Measurements from ENCODE around the gene UNC45A.
A peak's percentile ranks its signal among the peaks of the same experiment; 100 is the strongest.
"Not testable (repeated sequence)": the region's sequence is repeated elsewhere in the genome, so short reads cannot be mapped to it uniquely, and the experiment has no call there.

The UNC45A gene, protein sequence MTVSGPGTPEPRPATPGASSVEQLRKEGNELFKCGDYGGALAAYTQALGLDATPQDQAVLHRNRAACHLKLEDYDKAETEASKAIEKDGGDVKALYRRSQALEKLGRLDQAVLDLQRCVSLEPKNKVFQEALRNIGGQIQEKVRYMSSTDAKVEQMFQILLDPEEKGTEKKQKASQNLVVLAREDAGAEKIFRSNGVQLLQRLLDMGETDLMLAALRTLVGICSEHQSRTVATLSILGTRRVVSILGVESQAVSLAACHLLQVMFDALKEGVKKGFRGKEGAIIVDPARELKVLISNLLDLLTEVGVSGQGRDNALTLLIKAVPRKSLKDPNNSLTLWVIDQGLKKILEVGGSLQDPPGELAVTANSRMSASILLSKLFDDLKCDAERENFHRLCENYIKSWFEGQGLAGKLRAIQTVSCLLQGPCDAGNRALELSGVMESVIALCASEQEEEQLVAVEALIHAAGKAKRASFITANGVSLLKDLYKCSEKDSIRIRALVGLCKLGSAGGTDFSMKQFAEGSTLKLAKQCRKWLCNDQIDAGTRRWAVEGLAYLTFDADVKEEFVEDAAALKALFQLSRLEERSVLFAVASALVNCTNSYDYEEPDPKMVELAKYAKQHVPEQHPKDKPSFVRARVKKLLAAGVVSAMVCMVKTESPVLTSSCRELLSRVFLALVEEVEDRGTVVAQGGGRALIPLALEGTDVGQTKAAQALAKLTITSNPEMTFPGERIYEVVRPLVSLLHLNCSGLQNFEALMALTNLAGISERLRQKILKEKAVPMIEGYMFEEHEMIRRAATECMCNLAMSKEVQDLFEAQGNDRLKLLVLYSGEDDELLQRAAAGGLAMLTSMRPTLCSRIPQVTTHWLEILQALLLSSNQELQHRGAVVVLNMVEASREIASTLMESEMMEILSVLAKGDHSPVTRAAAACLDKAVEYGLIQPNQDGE

DNA sequence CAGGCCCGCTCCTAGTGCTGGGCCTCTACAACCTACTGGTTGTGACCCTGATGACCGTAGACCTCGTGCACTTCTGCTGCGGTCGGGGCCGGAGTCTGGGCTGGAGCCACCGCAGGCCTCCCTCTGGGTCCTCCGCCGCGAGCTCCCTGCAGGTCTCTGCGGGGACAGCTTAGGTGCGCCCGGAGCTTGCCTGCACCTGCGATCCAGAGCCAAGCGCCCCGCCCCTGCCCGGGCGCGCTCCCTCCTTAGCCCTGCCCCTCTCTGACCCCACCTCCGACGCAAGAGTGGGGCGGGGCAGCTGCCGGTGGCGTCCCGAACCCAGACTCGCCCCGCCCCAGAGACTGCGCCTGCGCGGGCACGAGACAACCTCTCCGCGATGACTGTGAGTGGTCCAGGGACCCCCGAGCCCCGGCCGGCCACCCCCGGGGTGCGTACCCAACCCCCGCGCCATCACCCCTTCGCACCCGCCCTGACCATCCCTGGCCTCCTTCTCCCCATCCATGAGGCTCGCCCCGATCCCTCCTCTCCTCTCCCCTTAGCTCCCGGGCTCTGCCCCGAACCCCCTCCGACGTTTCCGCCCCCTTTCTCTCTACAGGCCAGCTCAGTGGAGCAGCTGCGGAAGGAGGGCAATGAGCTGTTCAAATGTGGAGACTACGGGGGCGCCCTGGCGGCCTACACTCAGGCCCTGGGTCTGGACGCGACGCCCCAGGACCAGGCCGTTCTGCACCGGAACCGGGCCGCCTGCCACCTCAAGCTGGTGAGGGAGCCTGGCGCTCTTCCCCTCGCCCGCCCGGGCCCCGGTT lies at the start of gene UNC45A:
UNC45A (plus strand) TSS at position 337 of the 803 bp plus-strand sequence; CDS start at position 377, 40 bp downstream.
- DNase-seq: peak; percentile 98

DNA sequence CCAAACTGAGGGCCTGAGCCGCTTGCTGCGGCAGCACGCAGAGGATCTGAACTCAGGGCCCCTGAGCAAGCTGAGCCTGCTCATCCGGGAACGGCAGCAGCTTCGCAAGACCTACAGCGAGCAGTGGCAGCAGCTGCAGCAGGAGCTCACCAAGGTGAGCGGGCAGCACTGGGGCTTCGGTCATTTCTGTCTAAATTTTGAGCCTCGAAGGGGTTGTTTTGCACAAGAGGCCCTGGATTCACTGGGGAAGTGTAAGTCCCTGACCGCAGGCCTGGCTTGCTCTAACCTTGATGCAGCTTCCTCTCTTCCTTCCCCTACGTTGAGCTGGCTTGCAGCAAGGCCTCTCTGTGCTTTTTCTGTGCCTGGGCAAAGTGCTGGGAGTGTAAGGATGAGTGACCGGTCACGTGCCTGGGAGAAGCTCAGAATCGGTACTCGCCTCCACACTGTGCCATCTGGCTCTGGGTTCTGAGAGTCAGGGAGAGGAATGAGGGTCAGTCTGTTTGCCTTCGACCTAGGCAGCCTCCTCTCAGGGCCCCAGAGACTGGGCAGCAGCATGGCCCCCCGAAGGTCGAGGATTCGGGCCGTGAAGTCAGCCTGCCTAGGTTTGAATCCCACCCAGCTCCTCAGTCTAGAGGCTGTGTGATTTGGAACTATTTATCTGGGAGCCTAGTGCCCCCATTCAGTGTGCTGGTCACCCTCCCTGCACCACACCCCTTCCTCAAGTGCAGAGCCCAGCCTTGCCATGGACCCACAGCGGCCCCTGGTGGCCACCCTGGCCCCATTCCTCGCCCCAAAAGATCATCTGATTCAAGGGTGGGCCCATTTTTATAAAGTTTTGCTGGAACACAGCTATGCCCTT lies 49.4 kb upstream of the UNC45A start:
- DNase-seq: peak; percentile 92

DNA sequence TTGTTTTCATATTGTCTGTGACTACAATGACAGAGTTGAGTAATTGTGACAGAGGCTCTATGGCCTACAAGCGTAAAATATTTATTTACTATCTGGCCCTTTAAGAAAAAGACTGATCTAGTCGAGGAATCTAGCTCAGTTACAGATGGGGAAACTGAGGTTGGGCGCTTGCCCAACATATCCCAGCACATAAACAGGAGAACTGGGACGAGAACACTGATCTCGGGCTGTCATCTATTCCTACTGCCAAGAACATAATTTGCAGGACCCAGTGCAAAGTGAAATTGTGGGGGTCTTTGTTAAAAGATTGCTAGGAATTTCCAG lies 48.8 kb upstream of the UNC45A start:
- no peak for DNase-seq

DNA sequence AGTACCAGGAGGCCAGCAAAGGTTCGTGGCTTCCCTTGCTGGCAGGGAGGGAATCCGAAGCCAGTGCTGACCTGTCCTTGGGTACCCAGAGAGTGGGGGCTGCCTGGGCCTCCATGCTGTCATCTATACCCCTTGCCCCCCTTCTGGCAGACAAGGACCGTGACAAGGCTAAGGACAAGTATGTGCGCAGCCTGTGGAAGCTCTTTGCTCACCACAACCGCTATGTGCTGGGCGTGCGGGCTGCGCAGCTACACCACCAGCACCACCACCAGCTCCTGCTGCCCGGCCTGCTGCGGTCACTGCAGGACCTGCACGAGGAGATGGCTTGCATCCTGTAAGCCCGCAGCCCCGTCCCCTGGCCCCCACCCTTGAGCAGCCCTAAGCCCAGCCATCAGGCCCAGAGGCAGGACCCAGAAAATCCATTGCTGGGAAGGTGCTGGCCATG lies 48.0 kb upstream of the UNC45A start:
- no peak for DNase-seq

DNA sequence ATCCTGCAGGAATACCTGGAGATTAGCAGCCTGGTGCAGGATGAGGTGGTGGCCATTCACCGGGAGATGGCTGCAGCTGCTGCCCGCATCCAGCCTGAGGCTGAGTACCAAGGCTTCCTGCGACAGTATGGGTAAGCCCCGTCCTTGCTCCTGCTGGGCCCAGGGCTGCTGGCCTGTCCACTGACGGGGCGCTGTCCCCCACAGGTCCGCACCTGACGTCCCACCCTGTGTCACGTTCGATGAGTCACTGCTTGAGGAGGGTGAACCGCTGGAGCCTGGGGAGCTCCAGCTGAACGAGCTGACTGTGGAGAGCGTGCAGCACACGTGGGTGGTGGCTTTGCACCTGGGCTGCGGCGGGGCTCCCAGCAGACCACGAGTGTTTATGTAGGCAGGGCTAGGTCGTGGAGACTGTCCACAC lies 45.8 kb upstream of the UNC45A start:
- DNase-seq: no peak

DNA sequence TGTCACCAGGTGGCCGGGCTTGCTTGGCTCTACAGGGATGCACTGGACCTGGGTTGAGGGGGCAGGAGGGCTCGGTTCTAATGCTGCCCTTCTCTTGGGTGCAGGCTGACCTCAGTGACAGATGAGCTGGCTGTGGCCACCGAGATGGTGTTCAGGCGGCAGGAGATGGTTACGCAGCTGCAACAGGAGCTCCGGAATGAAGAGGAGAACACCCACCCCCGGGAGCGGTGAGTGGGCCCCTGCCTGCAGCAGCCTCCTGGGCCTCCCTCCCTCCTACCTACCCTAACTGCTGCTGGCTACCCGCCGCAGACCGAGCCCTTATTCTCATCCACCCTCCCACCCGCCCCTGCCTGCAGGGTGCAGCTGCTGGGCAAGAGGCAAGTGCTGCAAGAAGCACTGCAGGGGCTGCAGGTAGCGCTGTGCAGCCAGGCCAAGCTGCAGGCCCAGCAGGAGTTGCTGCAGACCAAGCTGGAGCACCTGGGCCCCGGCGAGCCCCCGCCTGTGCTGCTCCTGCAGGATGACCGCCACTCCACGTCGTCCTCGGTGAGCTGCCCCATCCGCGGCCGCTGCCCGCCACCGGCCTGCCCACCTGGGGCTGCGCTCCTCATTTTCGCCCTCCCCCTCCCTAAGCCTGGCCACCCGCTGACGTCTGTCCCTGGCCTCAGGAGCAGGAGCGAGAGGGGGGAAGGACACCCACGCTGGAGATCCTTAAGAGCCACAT lies 45.2 kb upstream of the UNC45A start:
- DNase-seq: no peak

DNA sequence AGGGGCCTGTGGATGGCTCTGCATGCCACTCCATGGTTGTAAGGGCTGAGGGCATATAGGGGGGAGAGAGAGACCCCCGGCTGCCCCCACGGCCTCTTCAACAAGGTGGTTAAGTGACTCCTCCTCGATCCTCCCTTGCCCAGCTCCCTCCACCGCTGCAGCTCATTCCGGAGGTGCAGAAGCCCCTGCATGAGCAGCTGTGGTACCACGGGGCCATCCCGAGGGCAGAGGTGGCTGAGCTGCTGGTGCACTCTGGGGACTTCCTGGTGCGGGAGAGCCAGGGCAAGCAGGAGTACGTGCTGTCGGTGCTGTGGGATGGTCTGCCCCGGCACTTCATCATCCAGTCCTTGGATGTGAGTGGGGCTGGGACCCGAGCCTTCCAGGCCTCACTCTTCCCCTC lies 44.2 kb upstream of the UNC45A start:
- DNase-seq: no peak

DNA sequence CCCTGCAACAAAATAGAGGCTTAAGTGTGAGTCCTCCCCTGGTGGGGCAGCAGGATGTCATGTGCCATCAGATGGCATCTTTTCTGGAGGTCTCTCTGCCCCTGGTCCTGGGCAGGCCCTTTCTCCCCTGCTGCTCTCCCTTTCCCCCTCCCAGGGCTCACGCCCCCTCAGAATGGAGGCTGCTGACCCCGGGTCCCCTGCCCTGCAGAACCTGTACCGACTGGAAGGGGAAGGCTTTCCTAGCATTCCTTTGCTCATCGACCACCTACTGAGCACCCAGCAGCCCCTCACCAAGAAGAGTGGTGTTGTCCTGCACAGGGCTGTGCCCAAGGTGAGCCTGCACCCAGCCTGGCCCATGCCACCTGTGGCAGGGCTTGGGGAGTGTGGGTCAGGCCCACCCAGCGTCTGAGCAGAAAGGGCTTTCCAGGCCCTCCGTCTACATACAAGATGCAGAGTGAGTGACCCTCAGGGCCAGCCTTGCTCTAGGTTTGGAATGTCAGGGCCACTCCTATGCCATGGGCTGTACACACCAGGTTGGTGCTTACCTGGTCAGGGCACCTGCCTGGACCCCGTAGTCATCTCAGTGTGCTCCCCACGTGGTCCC lies 43.6 kb upstream of the UNC45A start:
- no peak for DNase-seq

DNA sequence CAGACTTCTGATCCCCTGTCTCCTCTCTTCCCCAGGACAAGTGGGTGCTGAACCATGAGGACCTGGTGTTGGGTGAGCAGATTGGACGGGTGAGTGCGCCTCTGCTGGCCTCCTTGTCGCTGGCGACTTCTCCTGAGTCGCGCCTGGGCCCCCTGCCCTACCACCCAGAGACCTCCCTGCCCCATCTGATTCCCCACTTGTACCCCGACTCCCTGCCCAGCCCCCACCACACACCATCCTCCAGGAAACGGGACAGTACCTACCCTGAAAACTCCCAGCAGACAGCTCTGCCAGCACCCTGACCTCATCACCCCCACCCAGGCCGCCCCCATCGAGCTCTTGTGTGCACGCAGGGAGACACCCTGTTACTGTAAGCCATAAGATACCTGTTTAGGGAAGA lies 43.1 kb upstream of the UNC45A start:
- DNase-seq: no peak

DNA sequence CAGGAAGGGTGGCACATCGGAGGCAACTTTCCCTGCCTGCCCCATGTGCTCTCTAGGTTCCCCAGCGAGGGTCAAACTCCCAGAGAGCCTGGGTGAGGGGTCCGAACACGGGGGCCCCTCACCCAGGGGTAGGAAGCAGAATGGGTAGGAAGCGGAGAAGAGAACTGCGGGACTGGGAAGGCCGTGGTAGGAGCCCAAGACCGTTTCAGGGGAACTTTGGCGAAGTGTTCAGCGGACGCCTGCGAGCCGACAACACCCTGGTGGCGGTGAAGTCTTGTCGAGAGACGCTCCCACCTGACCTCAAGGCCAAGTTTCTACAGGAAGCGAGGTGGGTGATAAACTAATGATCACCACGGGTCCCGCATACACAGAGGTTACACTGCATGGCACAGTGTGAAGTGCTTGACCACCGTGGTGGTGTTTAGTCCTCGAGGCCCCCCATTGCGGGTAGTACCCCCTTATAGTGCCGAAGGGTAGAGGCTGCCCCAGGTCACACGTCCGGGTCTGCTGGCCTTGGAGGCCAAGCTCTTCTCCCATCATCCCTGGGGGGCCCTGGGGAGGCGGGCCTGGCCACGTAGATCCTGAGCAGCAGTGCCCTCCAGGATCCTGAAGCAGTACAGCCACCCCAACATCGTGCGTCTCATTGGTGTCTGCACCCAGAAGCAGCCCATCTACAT lies 42.4 kb upstream of the UNC45A start:
- DNase-seq: no peak

DNA sequence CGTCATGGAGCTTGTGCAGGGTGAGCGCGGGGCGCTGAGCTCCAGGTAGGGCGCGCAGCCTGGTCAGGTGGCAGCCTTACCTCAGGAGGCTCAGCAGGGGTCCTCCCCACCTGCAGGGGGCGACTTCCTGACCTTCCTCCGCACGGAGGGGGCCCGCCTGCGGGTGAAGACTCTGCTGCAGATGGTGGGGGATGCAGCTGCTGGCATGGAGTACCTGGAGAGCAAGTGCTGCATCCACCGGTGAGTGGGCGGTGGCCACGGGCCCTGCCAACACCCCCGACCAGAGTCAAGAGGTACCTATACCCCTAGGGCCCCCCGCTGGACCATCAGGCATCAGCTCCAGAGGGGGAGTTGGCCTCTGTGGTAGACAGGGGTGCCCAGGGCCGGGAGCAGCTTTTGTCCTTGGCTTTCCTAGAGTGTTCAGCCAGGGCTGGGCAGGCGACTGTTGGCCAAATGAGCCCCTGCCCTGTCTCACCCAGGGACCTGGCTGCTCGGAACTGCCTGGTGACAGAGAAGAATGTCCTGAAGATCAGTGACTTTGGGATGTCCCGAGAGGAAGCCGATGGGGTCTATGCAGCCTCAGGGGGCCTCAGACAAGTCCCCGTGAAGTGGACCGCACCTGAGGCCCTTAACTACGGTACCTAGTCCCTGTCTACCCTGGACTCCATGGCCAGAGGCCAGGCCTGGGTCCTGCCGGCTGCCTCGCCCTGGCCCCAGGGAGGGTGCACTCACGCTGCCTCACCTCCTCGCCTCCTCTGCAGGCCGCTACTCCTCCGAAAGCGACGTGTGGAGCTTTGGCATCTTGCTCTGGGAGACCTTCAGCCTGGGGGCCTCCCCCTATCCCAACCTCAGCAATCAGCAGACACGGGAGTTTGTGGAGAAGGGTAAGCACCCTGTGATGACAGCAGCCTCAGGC lies 41.7 kb upstream of the UNC45A start:
- DNase-seq: no peak

DNA sequence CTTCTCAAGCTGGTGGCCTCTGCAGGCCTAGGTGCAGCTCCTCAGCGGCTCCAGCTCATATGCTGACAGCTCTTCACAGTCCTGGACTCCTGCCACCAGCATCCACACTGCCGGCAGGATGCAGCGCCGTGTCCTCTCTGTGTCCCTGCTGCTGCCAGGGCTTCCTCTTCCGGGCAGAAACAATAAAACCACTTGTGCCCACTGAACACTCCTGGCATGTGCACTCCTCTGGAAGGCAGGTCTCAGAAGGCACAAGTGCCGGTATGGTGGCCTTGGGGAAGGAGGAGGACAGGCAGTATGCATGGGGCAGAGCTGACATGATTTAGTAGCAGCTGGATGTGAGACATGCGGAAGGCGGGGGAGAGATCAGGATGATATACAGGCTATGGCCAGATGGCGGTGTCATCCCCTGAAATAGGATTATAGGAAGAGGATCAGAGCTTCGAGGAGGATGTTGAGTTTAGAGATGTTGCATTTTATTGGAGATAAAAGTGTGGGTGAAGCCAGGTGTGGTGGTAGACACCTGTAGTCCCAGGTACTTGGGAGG lies 39.4 kb upstream of the UNC45A start:
- no peak for DNase-seq

DNA sequence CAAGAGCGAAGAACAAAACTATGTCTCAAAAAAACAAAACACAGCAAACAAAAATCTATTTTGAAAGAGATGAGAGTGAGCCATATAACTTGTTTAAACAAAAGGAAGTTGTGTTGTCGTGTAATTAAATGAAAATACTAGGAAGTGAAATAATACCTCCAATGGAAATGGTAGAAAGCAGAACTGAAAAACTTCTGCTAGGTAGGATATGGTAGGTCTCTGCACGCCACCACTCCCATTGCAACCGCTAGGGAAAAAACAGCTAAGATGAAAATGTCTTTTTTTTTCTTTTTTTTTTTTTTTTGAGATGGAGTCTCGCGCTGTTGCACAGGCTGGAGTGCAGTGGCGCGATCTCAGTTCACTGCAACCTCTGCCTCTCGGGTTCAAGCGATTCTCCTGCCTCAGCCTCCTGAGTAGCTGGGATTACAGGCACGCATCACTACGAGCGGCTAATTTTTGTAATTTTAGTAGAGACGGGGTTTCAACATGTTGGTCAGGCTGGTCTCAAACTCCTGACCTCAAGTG lies 37.9 kb upstream of the UNC45A start:
- DNase-seq: not testable (repeated sequence)

DNA sequence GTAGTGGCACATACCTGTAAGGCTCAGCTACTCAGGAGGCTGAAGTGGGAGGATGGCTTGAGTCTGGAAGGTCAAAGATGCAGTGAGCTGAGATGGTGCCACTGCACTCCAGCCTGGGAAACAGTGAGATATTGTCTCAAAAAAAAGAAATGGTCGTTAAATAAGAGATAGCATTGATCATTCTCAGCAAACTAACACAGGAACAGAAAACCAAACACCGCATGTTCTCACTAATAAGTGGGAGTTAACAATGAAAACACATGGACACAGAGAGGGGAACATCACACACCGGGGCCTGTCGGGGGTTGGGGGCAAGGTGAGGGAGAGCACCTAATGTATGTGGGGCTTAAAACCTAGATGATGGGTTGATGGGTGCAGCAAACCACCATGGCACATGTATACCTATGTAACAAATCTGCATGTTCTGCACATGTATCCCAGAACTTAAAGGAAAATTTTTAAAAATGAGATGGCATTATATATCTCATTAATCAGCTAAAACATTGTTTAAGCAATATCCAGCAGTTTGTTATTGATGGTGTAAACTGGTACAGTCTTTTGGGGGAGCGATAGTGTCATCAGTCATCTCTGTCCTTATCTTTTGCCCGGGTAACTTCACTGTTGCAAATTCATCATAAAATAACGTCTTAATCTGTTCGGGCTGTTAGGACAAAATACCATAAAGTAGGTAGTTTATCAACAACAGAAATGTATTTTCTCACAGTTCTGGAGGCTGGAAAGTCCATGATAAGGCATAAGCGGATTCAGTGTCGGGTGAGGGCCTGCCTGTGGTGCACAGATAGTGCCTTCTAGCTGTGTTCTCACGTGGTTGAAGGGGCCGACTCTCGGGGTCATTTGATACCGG lies 33.7 kb upstream of the UNC45A start:
- peak; percentile 59 for DNase-seq

DNA sequence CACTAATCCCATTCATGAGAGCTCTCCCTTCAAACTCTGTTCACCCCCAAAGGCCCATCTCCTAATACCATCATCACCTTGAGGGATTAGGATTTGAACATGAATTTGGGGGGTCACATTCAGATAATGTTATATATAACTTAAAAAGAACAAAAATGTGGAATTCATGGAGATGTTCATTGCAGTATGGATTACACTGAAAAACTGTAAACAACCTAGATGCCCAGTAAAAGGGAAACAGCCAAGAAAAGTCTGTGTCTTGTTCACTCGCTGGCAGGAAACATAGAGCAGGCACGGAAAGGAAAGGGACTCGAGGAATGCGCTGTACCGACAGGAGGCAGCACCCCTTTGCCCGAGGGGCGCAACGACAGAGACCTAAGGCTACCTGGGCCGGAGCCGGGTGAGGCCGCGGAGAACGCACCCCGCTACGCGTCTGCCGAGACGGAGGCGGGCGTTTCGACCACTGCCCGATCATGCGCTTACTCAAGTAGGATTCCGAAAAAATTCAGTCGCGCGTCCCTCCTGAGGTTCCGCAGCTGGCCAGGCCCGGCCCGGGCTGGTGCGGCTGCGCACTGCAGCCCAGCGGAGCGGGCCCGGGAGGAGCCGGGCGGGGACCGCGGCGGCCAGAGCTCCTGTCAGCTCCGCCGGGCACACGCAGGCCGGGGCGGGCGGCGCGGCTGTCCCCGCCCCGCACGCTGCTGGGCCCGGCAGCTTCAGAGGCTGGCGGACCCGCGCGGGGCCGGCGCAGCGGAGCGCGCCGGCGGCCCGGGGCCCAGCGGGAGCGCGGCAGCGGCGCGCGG lies 32.8 kb upstream of the UNC45A start:
- peak; percentile 90 for DNase-seq

DNA sequence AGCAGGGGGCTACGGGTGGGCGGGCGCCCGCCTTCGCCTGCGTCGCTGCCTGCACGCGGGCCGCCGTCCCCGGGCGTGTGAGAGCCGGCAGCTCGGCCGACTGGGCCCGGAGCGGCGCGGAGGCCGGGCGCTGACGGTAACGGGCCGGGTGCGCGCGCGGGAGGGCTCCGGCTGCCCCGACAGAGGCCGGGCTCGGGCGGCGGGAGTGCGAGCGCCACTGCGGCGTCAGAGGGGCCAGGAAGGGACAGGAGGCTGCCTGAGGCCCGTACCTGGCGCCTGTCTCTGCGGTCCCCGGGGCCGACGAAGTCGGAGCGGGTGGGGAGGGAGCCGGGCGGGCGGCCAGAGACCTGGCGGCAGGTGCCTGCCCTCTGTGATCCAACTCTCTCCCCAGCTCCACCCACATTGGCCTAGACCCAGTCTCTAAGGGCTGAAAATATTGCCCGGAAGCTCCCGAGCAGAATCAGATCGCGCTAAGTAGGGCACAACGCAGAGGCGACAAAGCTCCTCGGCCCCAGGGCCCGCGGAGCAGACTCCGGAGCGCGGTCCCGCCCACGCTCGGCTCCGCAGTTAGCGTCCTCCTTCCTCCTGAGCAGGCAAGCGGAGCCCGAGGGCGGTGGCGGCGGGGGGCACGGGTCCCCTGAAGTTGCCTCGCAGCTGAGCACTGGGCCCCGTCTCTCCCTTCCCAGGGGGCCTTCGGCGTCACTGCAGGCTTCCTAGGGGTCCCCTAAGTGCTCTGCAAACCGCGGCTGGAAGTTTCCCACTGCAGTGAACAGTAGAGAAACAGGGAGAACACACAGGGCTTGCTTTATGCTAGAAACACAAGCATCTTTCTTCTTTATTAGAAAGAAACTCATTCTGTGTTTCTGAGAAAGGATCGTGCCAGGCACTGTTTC lies 32.0 kb upstream of the UNC45A start, which contains the start of gene MAN2A2:
MAN2A2 (plus strand) TSS at position 463 of the 893 bp plus-strand sequence. CDS start 906 bp downstream, outside the sequence.
- peak; percentile 90 for DNase-seq

Data from activated effector memory CD4-positive, alpha-beta T cell treated with anti-CD3 and anti-CD28 coated beads, Interleukin-2, amount 50 U/mL, for 16 hours (primary cell).